GM19043 (cell line): Measurements from ENCODE around the gene RASGRF2.

ENCODE experiments used
- ATAC-seq: cut with Tn5 transposase; IDR thresholded peaks from one replicate; pipeline ENCODE4 v1.9.1; 2021; ENCODE audit warnings: low read depth; ENCODE audit not compliant: unreplicated experiment

Gene RASGRF2

DNA sequence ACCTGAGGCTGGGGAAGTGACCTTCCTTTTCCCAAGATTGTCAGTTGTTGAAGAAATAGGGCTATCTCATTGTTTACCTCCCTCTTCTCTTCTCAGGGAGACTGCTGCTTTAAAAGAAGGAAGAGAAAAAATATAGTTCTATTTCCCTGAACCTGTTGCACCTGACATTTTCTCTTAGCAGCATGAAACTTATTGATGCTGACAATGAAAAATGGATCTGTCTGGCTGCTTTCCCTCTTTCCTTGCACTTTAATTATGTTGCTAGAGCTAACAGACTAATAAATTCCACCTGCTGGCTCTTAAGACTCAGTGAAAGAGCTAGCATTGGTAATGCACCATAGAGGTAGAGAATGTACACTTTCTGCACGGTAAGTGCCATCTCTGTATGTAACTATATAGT lies 266.8 kb downstream of the RASGRF2 start:
- no peak for ATAC-seq

DNA sequence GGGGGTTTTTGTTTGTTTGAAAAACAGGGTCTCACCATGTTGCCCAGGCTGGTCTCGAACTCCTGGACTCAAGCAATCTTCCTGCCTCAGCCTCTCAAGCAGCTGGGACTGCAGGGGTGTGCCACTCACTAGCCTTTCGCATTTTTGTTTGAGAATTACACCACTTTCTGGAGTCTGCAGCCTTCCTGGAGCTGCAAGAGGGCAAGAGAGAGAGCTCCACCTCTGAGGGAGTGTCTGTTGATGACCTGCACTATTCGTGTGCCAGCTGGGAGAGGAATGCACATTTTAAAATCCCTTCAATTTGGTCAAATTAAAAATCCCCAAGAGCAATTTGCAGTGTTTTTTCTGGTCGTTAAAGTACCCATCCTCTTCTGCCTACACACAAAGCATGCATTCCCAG lies 267.9 kb downstream of the RASGRF2 start:
- ATAC-seq: no peak

DNA sequence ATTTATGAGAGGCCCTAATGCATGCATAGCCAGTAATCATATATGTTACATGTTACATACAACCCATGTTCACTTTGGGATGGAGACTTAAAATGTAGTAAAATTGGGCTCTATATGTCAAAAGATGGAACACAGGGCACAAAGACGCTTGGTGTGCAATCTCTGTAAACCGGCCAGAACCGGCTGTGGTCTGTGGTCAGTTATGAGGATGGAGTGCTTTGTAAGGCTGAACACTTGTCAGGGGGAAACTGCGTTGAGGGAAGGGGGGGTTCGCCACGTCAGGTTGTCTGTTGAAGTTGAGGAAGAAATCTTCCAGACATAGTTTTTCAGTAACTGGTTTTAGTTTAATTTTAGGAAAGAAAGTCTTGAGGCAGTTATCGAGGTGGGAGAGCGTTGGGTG lies 270.3 kb downstream of the RASGRF2 start:
- ATAC-seq: no peak

DNA sequence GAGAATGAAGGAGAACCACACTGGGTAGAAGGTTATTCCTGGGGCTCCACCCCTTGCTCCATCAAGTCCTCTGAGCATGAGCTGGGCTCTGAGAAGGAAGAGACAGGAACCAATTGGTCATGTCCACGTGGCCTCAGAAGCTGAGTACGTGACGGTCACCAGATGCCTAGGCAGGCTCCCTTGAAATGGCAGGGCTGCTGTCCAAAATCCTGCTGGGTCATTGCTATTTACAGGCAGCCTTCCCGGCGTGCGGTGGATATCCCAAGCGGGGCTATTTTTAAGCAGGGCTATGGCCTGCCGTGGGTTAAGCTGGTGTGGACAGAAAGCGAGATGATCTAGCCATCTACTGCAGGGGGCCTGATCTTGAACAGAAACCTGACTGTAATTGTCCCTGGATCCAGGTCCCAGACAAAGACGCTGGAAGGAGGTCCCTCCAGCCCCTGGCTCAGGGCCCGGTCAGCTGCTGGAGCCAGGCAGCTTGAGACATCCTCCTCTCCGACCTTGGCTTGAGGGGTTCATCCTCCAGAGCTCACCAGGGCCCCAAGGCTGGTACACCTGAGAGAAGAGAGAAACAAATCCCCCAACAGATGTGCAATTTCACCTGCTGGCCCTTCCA lies 272.4 kb downstream of the RASGRF2 start:
- ATAC-seq: no peak

DNA sequence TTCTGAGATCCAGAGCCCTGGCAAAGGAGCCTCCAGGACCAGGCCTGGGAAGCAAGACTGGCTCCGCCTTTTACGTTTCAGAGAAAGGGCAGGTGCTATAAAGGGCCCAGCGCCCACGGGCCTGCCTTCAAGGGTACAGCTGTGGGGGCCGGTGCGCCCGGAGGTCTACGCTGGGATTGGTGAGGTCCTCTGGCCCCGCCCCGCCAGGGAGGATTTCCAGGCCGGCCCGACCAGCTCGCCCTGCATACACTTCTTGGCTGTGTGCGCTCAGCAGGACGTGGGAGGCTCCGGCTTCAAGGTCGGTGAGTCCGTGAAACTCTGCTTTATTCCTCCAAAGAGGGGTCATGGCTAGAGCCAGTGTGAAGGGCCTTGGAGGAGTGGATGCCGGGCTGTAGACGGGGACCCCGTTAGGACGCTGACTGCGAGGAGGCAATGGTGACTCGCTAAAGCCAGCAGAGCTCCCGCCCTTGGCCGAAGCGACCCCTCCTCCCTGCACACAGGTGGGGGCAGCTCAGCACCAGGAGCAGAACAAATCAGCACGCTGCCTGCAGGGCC lies 273.0 kb downstream of the RASGRF2 start, which contains the start of gene CKMT2:
Gene CKMT2, plus strand, starts transcription at position 243 of the 555 bp plus-strand sequence. CDS start 17,811 bp downstream, outside the sequence.
- ATAC-seq: no peak

DNA sequence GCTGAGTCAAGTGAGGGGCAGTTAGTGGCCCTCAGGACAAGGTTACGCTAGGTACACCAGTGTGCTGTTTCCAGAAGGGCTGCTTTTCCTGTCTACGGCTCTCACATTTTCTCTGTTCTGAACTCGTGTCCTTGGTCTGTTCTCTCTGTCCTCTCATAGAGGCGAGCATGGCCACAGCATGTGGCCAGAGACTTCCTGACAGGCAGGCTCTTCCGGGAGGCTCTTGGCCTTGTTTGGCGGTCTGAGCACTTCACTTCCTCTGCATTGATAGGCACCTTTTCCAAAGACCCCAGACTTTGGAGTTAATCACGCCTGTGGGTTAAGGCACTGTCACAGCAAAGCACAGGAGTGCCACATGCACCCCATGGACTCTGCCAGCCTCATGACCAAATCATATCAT lies 274.1 kb downstream of the RASGRF2 start:
- ATAC-seq: no peak

DNA sequence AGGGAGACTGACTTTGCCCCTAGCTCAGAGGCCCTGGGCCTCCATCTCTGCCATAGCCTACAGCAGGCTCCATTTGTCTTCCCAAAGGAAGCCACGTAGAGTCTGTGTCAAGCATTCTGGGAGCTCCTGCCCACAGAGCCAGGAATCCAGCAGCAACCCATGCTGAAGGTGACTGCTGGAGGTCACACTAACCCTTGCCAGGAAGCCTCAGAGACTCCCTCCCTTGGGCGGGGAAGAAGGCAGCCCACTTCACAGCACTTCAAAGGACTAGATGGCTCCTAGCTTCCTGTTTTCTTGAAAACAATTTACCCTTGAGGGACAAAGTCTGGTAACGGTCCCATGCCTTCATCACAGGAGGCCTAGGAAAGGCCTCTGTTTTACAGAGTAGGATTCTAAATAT lies 274.6 kb downstream of the RASGRF2 start:
- ATAC-seq: no peak

DNA sequence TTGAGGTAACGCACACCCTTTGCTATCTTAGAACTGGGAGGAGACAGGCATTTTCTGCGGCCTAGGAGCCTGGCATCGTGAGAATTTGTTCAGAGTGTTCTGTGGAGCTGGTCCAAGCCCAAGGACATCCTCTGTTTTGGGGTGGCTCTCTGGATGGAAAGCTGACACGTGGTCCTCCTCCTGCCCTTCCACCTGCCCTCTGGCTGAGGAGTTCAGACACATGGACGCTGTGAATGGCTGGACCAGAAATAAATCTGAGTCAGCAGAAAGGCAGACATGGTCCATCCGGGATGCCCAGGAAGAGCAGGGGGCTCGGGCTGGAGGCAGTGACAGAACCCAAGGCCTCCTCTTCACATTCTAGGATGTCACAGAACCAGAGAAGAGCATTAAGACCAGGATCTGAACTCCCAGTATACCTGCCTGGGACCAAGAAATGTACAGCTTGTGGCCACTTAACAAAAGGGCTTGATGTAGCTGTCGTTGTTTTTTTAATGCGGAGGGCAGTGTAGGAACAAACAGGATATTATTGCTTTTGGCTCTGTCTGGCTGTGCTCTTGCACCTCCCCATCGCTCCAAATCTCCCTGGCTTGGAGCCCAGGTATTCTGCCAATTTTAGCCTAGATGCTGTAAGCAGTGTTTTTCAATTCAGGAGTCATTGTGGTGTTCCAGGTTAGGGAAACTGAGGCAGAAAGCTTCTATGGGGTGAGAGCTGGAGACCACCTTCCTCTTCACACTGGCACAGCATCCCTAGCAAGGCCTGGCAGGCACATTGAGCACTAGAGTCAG lies 275.3 kb downstream of the RASGRF2 start:
- no peak for ATAC-seq

DNA sequence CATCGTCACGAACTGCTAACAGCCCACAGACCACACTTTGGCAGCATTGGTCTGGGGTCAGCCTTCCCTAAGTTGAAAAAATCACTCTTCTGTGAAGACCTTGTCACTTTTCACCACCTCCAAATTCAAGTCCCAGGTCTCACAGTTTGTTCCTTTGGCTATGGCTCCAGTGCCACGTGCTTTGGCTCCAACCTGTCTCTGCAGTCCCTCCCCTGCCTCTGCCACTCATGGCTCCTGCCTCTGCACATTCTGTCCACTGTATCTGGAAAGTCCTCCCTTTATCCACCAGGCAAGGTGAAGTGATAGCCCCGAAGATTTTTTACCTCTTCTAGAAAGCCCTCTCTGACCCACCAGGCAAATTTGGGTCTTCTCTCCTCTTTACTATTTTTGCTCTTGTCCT lies 278.3 kb downstream of the RASGRF2 start:
- ATAC-seq: no peak

DNA sequence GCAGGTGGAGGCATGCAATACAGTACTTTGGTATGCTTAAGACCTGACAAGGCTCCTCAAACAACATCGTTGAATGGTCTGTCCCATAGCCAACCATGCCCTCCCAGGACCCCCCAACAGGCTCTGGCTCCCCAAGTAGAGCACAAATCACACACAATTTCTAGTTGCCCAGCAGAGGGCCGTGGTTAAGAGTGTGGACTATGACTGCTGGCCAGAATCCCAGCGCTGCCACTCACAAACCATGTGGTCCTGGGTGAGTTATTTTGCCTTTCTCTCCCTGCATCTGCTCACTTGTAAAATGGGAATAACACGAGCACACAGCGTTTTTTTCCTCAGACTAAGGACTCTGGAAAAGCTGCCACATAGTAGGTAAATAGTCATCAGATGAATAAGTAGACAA lies 279.4 kb downstream of the RASGRF2 start:
- no peak for ATAC-seq

DNA sequence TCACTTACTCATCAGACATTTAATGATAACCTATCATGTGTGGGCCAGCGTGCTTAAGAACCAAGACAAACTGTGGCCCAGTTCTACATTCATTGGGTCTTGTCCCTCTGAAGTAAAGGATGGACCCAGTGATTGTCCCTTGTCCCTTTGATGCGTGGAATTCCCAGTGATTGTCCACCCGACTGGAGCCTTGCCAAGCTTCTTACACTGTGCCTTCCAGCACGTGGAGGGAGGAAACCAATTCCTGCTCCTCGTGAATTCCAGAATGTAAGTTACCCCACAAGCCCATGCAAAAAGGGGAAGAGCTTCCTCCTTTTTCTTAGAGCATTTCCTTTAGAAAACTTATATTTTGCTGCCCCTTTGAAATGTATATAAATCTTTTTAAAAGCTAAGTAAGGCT lies 280.8 kb downstream of the RASGRF2 start:
- no peak for ATAC-seq

DNA sequence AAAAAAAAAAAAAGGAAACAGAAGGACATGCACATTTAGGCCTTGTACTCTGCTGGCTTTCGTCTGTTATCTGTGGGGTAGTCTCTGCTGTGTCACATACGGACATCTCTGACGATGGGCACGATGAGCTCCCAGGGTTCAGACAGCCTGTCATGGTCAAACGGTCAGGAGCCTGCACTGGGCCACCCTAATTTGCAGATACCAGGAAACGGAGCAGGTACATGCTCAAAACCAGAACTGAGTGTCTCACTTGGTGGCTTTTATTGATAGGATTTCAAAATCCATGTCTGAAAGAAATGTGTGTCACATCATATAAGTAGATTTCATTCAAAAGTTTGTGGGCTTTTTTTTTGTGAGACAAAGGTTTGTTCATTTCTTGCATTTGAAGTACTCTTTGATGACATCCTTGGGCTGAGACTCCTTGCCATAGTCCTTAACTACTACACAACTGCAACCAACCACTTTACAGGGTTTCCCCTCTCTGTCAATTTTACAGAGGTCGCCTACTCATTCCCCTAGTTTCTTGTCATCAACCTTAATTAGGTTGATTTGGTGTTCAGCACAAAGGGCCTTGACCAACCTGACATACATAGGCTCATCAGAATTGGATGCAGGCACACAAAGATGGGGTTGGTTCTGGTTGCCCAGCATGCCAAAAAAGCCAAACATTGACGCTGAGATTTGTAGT lies 281.9 kb downstream of the RASGRF2 start:
- ATAC-seq: no peak

DNA sequence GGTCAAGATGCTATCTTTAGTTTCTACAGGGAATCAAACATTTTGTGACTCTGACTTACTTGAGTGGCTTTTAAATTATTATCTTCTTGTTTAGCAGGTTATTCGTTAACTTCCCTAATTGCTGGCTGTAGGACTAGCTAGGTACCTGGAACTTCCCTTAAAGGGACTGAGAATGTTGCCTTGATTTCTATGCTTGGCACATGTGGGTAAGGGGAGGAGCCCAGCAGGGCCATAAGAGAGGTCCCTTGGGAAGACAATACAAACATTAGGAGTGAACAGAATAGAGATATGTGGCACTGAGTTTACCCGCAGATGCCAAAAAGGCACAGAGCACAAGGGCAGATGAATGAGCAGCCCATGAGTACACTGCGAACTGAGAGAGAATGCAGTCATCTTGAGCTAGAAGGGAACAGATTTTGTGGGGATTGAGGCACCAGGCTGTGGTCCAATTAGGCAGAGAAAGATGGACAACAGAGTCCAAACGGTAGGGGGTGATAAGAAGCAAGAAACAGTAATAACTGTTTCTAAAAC lies 282.8 kb downstream of the RASGRF2 start:
- ATAC-seq: no peak

DNA sequence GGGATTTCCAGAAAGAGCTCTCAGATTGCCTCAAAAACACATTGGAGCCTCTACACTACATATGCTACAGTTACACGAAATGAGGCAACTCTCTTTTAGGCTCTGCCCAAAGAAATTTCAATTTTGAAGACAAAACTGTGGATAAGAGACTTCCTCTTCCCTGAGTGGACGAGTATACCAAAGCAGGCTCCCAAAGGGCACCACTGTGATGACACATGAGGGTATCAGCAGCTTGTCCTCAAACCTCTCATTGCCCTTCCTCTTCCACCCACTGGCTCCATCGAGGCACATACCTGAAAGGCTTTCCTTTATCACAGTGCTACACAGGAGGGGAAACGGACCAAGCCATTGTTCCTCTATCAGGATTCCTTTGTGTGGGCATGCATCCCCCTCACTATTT lies 284.3 kb downstream of the RASGRF2 start:
- ATAC-seq: no peak

DNA sequence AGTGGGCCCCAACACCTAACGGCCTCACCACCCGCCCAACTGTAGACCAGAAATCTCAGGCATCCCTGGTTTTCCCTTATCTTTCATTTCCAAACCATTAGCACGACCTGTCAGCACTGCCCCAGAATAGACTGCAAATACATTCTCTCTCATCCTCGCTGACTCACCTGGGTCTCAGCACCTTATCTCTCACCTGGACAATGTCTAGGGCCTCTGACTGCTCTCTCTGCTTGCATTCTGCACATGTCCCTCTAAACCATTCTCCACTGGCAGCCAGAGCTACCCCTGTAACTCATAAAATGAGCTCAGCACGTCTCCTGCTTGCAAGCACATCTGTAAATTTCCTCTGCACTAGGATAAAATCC lies 285.7 kb downstream of the RASGRF2 start:
- ATAC-seq: no peak

DNA sequence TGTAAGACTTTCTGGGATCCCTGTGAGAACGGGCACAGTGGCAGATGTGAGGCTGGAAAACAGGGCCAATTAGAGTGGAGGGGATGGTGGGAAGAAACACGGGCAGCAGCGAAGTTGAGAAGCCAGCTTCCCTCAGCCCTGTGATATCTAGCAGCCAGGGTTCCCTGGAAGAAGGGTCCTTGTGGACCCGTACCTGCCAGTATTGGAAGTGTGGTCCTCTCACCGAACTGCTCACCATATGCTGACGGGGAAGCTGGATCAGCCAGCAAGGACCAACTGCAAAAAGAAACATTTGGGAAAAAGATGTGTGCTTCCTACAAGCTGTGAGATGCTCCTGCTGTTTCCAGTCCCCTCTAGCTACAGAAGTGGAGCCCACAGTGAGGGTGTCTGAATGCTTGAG lies 286.5 kb downstream of the RASGRF2 start:
- no peak for ATAC-seq

DNA sequence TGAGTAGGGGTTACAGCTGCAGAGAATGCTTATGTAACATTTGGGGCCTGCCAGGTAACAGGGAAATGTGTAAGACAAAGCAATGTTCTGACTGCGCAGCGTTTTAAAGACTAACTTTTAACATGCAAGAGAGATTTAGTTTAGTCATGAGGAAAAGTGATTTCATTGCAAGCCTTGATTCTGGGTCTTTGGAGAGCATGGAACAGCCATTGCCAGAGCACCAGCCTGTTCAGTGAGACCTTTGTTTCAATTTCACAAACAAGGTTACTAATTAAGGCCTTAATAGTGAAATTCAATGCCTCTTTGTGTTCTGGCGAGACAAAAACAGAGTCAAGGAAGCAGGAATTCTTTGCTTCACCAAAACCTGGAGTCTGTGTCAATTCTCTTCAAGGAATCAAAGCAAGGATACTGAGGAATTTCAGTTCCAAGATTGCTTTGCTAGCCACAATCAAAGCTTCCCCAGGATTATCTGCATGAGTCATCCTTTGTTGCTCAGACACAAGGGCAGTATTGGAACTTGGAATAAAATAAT lies 287.3 kb downstream of the RASGRF2 start:
- ATAC-seq: no peak

DNA sequence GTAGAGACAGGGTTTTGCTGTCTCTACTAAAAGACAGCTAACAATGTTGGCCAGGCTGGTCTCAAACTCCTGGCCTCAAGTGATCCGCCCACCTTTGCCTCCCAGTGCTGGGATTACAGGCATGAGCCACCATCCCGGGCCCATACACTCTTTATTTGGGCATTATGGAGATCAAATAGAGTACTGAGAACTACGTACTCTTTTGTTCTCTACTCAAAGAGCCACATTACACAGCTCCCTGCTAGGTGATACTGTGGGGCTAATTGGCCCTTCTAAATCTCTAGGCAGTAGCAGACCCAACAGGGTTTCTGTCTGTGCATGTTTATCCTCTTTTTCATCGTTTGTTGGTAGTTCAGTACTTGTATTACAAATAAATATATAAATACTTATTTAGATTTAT lies 289.1 kb downstream of the RASGRF2 start:
- ATAC-seq: no peak

DNA sequence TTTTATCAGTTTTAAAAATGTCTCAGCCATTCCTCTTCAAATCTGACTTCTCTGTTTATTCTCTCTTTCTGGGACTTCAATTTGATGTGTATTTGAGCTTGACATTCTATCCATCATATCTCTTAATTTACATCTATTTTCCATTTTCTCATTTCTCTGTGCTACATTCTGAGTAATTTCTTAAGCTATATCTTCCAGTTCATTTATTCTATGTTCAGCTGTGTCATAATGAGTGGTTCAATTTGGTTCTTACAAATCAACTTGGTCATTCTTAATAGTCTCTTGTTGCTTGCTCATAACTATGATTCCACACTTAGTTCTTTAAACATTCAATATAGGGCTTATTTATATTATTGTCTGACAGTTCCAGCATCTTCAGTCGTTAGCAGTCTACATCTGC lies 289.8 kb downstream of the RASGRF2 start:
- ATAC-seq: no peak

DNA sequence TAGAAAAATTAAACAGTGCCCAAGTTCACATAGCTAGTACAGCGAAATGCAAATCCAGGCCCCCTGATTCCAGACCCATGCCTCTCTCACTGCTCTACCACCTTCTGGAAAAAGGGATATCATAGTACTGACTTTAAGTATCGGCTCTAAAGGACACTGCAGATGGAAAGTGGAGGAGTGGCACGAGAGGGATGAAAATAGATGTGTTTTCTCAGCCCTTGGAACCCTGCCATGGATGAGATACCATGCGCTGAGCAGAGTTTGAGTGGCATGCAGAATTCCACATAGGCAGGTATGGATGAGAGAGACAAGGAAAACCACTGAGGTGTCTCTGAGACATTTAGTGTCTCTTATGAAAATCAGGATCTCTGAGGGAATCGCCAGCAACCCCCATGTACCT lies 291.8 kb downstream of the RASGRF2 start:
- no peak for ATAC-seq

DNA sequence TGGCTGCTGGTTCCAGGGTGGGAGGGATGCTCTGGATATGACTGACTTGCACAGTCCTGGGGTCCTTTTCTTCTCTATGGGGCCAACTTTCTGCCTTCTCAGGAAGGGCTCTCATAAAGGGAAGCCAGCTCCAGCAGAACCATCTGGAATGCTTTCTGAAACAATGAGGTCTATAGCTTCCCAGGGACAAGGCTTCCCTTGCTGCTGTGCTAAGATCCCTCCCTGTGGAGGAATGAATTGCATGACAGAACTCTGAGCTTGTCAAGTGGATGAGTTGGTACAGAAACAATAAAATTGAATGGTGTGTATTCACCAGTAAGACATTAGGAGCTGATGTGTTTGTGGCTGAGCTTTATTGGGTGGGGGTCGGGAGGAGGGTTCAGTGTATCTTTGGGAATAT lies 292.7 kb downstream of the RASGRF2 start:
- ATAC-seq: no peak
